CD1c-positive myeloid dendritic cell (primary cell): ENCODE data around the gene FGF5.
"Not testable (repeated sequence)": the region's sequence is repeated elsewhere in the genome, so short reads cannot be mapped to it uniquely, and the experiment has no call there.

Experiments used
- DNase-seq: peaks from one replicate; pipeline ENCODE4 v3.0.0-alpha.2; 2016; ENCODE audit errors: extremely low spot score

FGF5 gene

GRCh38 chr4:80266253-80266901, at the start of gene FGF5:
TSS of gene FGF5 (plus strand) at chr4:80266664. CDS start at chr4:80266825, 161 bp downstream.
- DNase-seq, result peak; percentile 50

GRCh38 chr4:80219301-80220025, 47.0 kb upstream of the FGF5 start:
- no peak for DNase-seq

GRCh38 chr4:80220711-80221110, 45.8 kb upstream of the FGF5 start:
- no peak for DNase-seq

GRCh38 chr4:80221161-80221560, 45.3 kb upstream of the FGF5 start:
- DNase-seq, result no peak

- DNase-seq, result no peak
Observed at GRCh38 chr4:80225595-80225994, 40.9 kb upstream of the FGF5 start.

GRCh38 chr4:80226094-80226493, 40.4 kb upstream of the FGF5 start:
- DNase-seq, result no peak

- no peak for DNase-seq
Observed at GRCh38 chr4:80228460-80228859, 38.0 kb upstream of the FGF5 start.

- no peak for DNase-seq
Observed at GRCh38 chr4:80229128-80229527, 37.3 kb upstream of the FGF5 start.

GRCh38 chr4:80229590-80229989, 36.9 kb upstream of the FGF5 start:
- DNase-seq, result no peak

- no peak for DNase-seq
Observed at GRCh38 chr4:80231180-80231579, 35.3 kb upstream of the FGF5 start.

GRCh38 chr4:80232707-80233370, 33.6 kb upstream of the FGF5 start:
- DNase-seq, result no peak

GRCh38 chr4:80233390-80233789, 33.1 kb upstream of the FGF5 start:
- DNase-seq, result no peak

- DNase-seq, result no peak
Observed at GRCh38 chr4:80235451-80235850, 31.0 kb upstream of the FGF5 start.

- DNase-seq, result no peak
Observed at GRCh38 chr4:80237992-80238391, 28.5 kb upstream of the FGF5 start.

- DNase-seq, result no peak
Observed at GRCh38 chr4:80239480-80240150, 26.8 kb upstream of the FGF5 start.

- DNase-seq, result no peak
Observed at GRCh38 chr4:80240976-80241375, 25.5 kb upstream of the FGF5 start.

GRCh38 chr4:80243274-80244018, 23.0 kb upstream of the FGF5 start:
- no peak for DNase-seq

- DNase-seq, result not testable (repeated sequence)
Observed at GRCh38 chr4:80247484-80247883, 19.0 kb upstream of the FGF5 start.

- DNase-seq, result no peak
Observed at GRCh38 chr4:80249144-80249543, 17.3 kb upstream of the FGF5 start.

GRCh38 chr4:80252427-80252826, 14.0 kb upstream of the FGF5 start:
- DNase-seq, result no peak

- no peak for DNase-seq
Observed at GRCh38 chr4:80252953-80253352, 13.5 kb upstream of the FGF5 start.

- DNase-seq, result no peak
Observed at GRCh38 chr4:80253510-80253909, 13.0 kb upstream of the FGF5 start.
